H1 (cell line): ENCODE data around the gene ALKAL2. TPM values are rescaled to one million over a fixed set of nuclear protein-coding genes. Genes with fewer than 3 reads are reported as not detected.

Source experiments
- CTCF ChIA-PET: fragments of 300-600 bp; sonication (Branson Sonifier 250); formaldehyde crosslinking; loops from one replicate; lab custom pipeline; 2021; ENCODE audit not compliant: partially characterized antibody; lab: Charles Lee
- POLR2A ChIA-PET: fragments of 300-600 bp; sonication (Branson Sonifier 250); formaldehyde crosslinking; loops from one replicate; lab custom pipeline; 2021; ENCODE audit warnings: inconsistent platforms; ENCODE audit not compliant: partially characterized antibody; lab: Charles Lee
- DNase-seq, 2 experiments: peaks; one replicate each; pipeline versions ENCODE4 v3.0.0 to v3.0.0-alpha.2; 2010 to 2022; ENCODE audit warnings: low spot score in 2 of 2, low read depth in 1 of 2, mixed read lengths in 1 of 2
- FAIRE-seq: peaks from 2 replicates; lab custom pipeline; 2011; peaks lifted over from hg19 to GRCh38; lab: Jason Lieb, UNC
- H2AFZ ChIP-seq: 2 replicates; pipeline ENCODE4 v1.8.1; 2012; ENCODE audit warnings: low read length, inconsistent platforms
- H2AK5ac ChIP-seq: 2 replicates; pipeline ENCODE4 v1.6.1; 2013; ENCODE audit warnings: low read depth, low read length
- H2BK120ac ChIP-seq: replicated peaks from 2 replicates; pipeline ENCODE3; 2013; ENCODE audit warnings: low read depth, low read length, inconsistent platforms
- H2BK12ac ChIP-seq: 2 replicates; pipeline ENCODE4 v1.6.1; 2013; ENCODE audit warnings: low read depth, low read length
- H2BK15ac ChIP-seq: 2 replicates; pipeline ENCODE4 v1.6.1; 2013; ENCODE audit warnings: low read length
- H2BK20ac ChIP-seq: 2 replicates; pipeline ENCODE4 v1.6.1; 2013; ENCODE audit warnings: low read length
- H2BK5ac ChIP-seq: 2 replicates; pipeline ENCODE4 v1.6.1; 2013; ENCODE audit warnings: low read depth, low read length
- H3K14ac ChIP-seq: 2 replicates; pipeline ENCODE4 v1.6.1; 2013; ENCODE audit warnings: inconsistent platforms; ENCODE audit not compliant: insufficient read length
- H3K18ac ChIP-seq: 2 replicates; pipeline ENCODE4 v1.6.1; 2013; ENCODE audit warnings: low read length; ENCODE audit errors: extremely low read depth
- H3K23ac ChIP-seq: 2 replicates; pipeline ENCODE4 v1.6.1; 2013; ENCODE audit warnings: inconsistent platforms; ENCODE audit not compliant: insufficient read length
- H3K23me2 ChIP-seq: 2 replicates; pipeline ENCODE4 v1.6.1; 2013; ENCODE audit warnings: low read depth, low read length
- H3K27ac ChIP-seq: 2 replicates; pipeline ENCODE4 v1.6.1; 2011; ENCODE audit warnings: low read depth, low read length, inconsistent platforms
- H3K27me3 ChIP-seq, 4 experiments: replicated peaks in 1 of 4; 1 replicate in 1 of 4; 2 replicates in 3 of 4; pipeline versions ENCODE4 v1.6.1 to v1.8.1; 2011 to 2013; ENCODE audit warnings: low read length in 3 of 4, mild to moderate bottlenecking in 3 of 4, inconsistent platforms in 2 of 4, mixed read lengths in 2 of 4, moderate library complexity in 1 of 4; ENCODE audit not compliant: control insufficient read depth in 3 of 4, insufficient read depth in 3 of 4; ENCODE audit errors: extremely low read depth in 1 of 4
- H3K36me3 ChIP-seq, 4 experiments: 2 replicates each; pipeline versions ENCODE4 v1.6.1 to v1.8.1; 2011 to 2013; ENCODE audit warnings: mild to moderate bottlenecking in 4 of 4, low read length in 3 of 4, moderate library complexity in 2 of 4, control low read depth in 1 of 4, inconsistent platforms in 1 of 4; ENCODE audit not compliant: insufficient read depth in 4 of 4, control insufficient read depth in 2 of 4
- H3K4ac ChIP-seq: replicated peaks from 2 replicates; pipeline ENCODE3; 2013; ENCODE audit warnings: low read length, low read depth, mixed read lengths, inconsistent platforms; ENCODE audit not compliant: insufficient read length
- H3K4me1 ChIP-seq, 4 experiments: replicated peaks in 1 of 4; 1 replicate in 1 of 4; 2 replicates in 3 of 4; pipeline versions ENCODE4 v1.6.1 to v1.8.1; 2011 to 2013; ENCODE audit warnings: low read length in 3 of 4, inconsistent platforms in 2 of 4, mixed read lengths in 1 of 4; ENCODE audit not compliant: insufficient read depth in 4 of 4, control insufficient read depth in 3 of 4
- H3K4me2 ChIP-seq, 2 experiments: 2 replicates each; pipeline versions ENCODE4 v1.6.1 to v1.8.1; 2011 to 2013; ENCODE audit warnings: low read depth in 2 of 2, low read length in 2 of 2, control low read depth in 1 of 2, inconsistent platforms in 1 of 2, mild to moderate bottlenecking in 1 of 2; ENCODE audit not compliant: insufficient read depth in 1 of 2
- H3K4me3 ChIP-seq, 4 experiments: fragments of 200-600, 300-600 bp in 1 of 4; sonication (generic), shearing (Covaris generic), sonication (Bioruptor Twin) in 1 of 4; 2 replicates each; pipeline versions ENCODE4 v1.5.1 to v1.8.1; 2011 to 2016; ENCODE audit warnings: low read length in 4 of 4, low read depth in 3 of 4, control low read depth in 2 of 4, inconsistent platforms in 2 of 4, mild to moderate bottlenecking in 2 of 4, mixed read lengths in 1 of 4, moderate library complexity in 1 of 4; ENCODE audit not compliant: insufficient read depth in 2 of 4; ENCODE audit errors: extremely low read depth in 1 of 4
- H3K56ac ChIP-seq: replicated peaks from 2 replicates; pipeline ENCODE3; 2013; ENCODE audit warnings: low read depth, mild to moderate bottlenecking, mixed read lengths, low read length, inconsistent platforms; ENCODE audit not compliant: insufficient read length
- H3K79me1 ChIP-seq: 2 replicates; pipeline ENCODE4 v1.6.1; 2013; ENCODE audit warnings: low read depth, low read length, control low read depth
- H3K79me2 ChIP-seq, 2 experiments: 2 replicates each; pipeline versions ENCODE4 v1.6.1 to v1.8.1; 2012 to 2013; ENCODE audit warnings: low read length in 2 of 2, mild to moderate bottlenecking in 2 of 2, inconsistent platforms in 1 of 2; ENCODE audit not compliant: insufficient read depth in 2 of 2, control insufficient read depth in 1 of 2
- H3K9ac ChIP-seq, 4 experiments: replicated peaks in 1 of 4; 1 replicate in 1 of 4; 2 replicates in 3 of 4; pipeline versions ENCODE4 v1.6.1 to v1.8.1; 2011 to 2013; ENCODE audit warnings: low read depth in 3 of 4, low read length in 3 of 4, control low read depth in 2 of 4, mild to moderate bottlenecking in 2 of 4, moderate library complexity in 2 of 4, inconsistent platforms in 1 of 4; ENCODE audit errors: extremely low read depth in 1 of 4
- H3K9me3 ChIP-seq, 2 experiments: 2 replicates each; pipeline versions ENCODE4 v1.6.1 to v1.8.1; 2012 to 2013; ENCODE audit warnings: mild to moderate bottlenecking in 2 of 2, moderate library complexity in 2 of 2, control low read depth in 1 of 2, inconsistent platforms in 1 of 2, low read depth in 1 of 2, low read length in 1 of 2, mixed read lengths in 1 of 2; ENCODE audit not compliant: insufficient read depth in 2 of 2
- H4K20me1 ChIP-seq, 2 experiments: replicated peaks in 1 of 2; 2 replicates each; pipeline versions ENCODE3 to v1.8.1; 2011 to 2013; ENCODE audit warnings: inconsistent platforms in 2 of 2, low read length in 2 of 2, mild to moderate bottlenecking in 1 of 2; ENCODE audit not compliant: insufficient read depth in 2 of 2, control insufficient read depth in 1 of 2
- H4K5ac ChIP-seq: 2 replicates; pipeline ENCODE4 v1.6.1; 2013; ENCODE audit warnings: low read length, low read depth, mixed read lengths, inconsistent platforms; ENCODE audit not compliant: insufficient read length
- H4K8ac ChIP-seq: 2 replicates; pipeline ENCODE4 v1.8.0; 2013; ENCODE audit warnings: mild to moderate bottlenecking, moderate library complexity, low read length, inconsistent platforms; ENCODE audit not compliant: insufficient read depth; ENCODE audit errors: extremely low read depth
- H4K91ac ChIP-seq: replicated peaks from 2 replicates; pipeline ENCODE3; 2013; ENCODE audit warnings: low read length, mixed read lengths, inconsistent platforms; ENCODE audit not compliant: insufficient read length
- BCL11A ChIP-seq, 2 experiments: IDR thresholded peaks; one replicate each; pipeline ENCODE4 v1.6.1; 2011; ENCODE audit warnings: low read depth in 2 of 2, low read length in 2 of 2, mild to moderate bottlenecking in 2 of 2
- BRCA1 ChIP-seq: IDR thresholded peaks from 2 replicates; pipeline ENCODE4 v1.6.1; 2012; ENCODE audit warnings: low read depth, low read length, improper control_type of control experiment
- NANOG ChIP-seq: IDR thresholded peaks from 2 replicates; pipeline ENCODE4 v1.6.1; 2011; ENCODE audit warnings: low read length, low read depth, mild to moderate bottlenecking, inconsistent platforms; ENCODE audit not compliant: insufficient read depth, poor library complexity, severe bottlenecking
- SAP30 ChIP-seq: fragments of 300-600 bp; sonication (generic); IDR thresholded peaks from 2 replicates; pipeline ENCODE4 v1.7.1; 2012; ENCODE audit warnings: low read length, moderate library complexity, mild to moderate bottlenecking, inconsistent platforms; ENCODE audit not compliant: insufficient read depth, insufficient replicate concordance
- SP4 ChIP-seq: IDR thresholded peaks from 2 replicates; pipeline ENCODE4 v1.6.1; 2012; ENCODE audit warnings: low read length, inconsistent platforms
- TAF1 ChIP-seq: IDR thresholded peaks from 2 replicates; pipeline ENCODE4 v1.6.1; 2011; ENCODE audit warnings: mild to moderate bottlenecking, low read depth, low read length
- YY1 ChIP-seq: IDR thresholded peaks from 2 replicates; pipeline ENCODE4 v1.6.1; 2011; ENCODE audit warnings: low read depth, mild to moderate bottlenecking, low read length
- WGBS, 2 experiments: shearing (Covaris generic) in 1 of 2; methylation state at CpG; one replicate each; pipeline versions ENCODE4 v1.1.6 to v1.1.7; 2013 to 2015; ENCODE audit warnings: low lambda C conversion rate in 2 of 2, mixed read lengths in 2 of 2, inconsistent platforms in 1 of 2, low coverage in 1 of 2, missing lambda C conversion rate in 1 of 2; ENCODE audit not compliant: insufficient replicate concordance in 2 of 2, insufficient coverage in 1 of 2, insufficient read length in 1 of 2; ENCODE audit errors: extremely low coverage in 1 of 2, missing lambda C conversion rate in 1 of 2; 5-methylcytosine and 5-hydroxymethylcytosine counted together
- polyA plus RNA-seq, 7 experiments: library from polyadenylated mRNA; depleted of rRNA in 3 of 7; stranded (reverse) in 5 of 7; unstranded in 2 of 7; fragments of >200 nt in 5 of 7; fragments of 200-250 nt in 2 of 7; gene quantifications; 1 replicate in 5 of 7; 2 replicates in 1 of 7; 4 replicates in 1 of 7; pipeline versions ENCODE4 v1.2.1 to v1.2.3, GENCODE V29; 2011 to 2013; ENCODE audit warnings: missing spikeins in 2 of 7, mixed read lengths in 2 of 7
- total RNA-seq: library from RNA; stranded (reverse); fragmentation: NEBNext Ultra II Directional; extraction: Animal tissue kit (Norgen Biotek cat#: 25700); gene quantifications from 2 replicates; pipeline ENCODE4 v1.2.1, GENCODE V29; 2021

ALKAL2 gene
- total and polyA plus RNA-seq, 2 of the 8 experiments (the other 6 are each of a cell fraction or from before 2014, with no cell fraction given) = 4.6 to 11.5 TPM

- Histone ChIP-seq H3K79me1 (peaks cover 9% of the 10 kb centered on the region), H2BK5ac (no peak overlapping the region), H3K9me3 (no peaks in the 10 kb centered on the region), H3K18ac (no peak overlapping the region), H4K91ac (no peak overlapping the region), H3K56ac (no peak overlapping the region), H3K79me2 (peaks cover 3 to 62% of the 10 kb centered on the region in 2 experiments; a peak in 3 of 4 replicates), H3K4me2 (no peak overlapping the region), H2AFZ (no peak overlapping the region), H3K27ac (no peak overlapping the region), H3K36me3 (peaks cover 14 to 74% (median 37%) of the 10 kb centered on the region in 4 experiments), H4K8ac (no peak overlapping the region), H3K23me2 (no peaks in the 10 kb centered on the region), H4K5ac (no peak overlapping the region), H3K9ac (no peak overlapping the region), H3K23ac (no peak overlapping the region), H3K4ac (no peak overlapping the region), H2BK120ac (no peak overlapping the region), H2BK20ac (no peak overlapping the region), H2AK5ac (no peak overlapping the region), H3K4me3 (no peak overlapping the region), H3K27me3 (no peaks in the 10 kb centered on the region), H2BK12ac (no peak overlapping the region), H3K4me1 (no peaks in the 10 kb centered on the region), H2BK15ac (no peak overlapping the region), H3K14ac (no peak overlapping the region), H4K20me1 (peaks cover 18 to 23% of the 10 kb centered on the region in 2 experiments)
- FAIRE-seq (no peak), DNase-seq (no peak)
- ChIA-PET POLR2A (interaction anchor here (0.8 to 1.8 kb wide), 2 partner anchors 10 to 12 kb away, joined by 3 to 5 read pairs; partner anchors contain the start of gene ALKAL2), CTCF (interaction anchor here (0.6 to 2.5 kb wide), 4 partner anchors 15 to 259 kb away, joined by 3 to 12 read pairs (median 4); no protein-coding TSS in a partner anchor)
- WGBS, 2 experiments = 88% methylated on average over 6 of the region's 6 CpGs; no CpG with 5 or more reads in 1 of the 2 experiments
- no peak for TF ChIP-seq BCL11A (IDR thresholded peaks at IDR 0.05; ENCODE audit: low read depth in 2 of 2, low read length in 2 of 2)
- no peak for TF ChIP-seq SP4
- TF ChIP-seq BRCA1 = no peak
- no peak for TF ChIP-seq YY1
- TF ChIP-seq SAP30 = no peak
- TF ChIP-seq TAF1 = no peak
- TF ChIP-seq NANOG = no peak
Measured at GRCh38 chr2:275466-275865, 12.4 kb downstream of the ALKAL2 start.
